HUES48 (cell line): ENCODE results near the gene CST3.
"Not testable (repeated sequence)": the region's sequence is repeated elsewhere in the genome, so short reads cannot be mapped to it uniquely, and the experiment has no call there.

ENCODE experiments used
- H3K27ac ChIP-seq: one replicate; pipeline ENCODE4 v1.7.0; 2013; ENCODE audit warnings: low read depth, low read length, inconsistent platforms
- H3K27me3 ChIP-seq: 2 replicates; pipeline ENCODE4 v1.6.1; 2013; ENCODE audit warnings: mild to moderate bottlenecking, low read length; ENCODE audit not compliant: control insufficient read depth, insufficient read depth
- H3K36me3 ChIP-seq: 2 replicates; pipeline ENCODE4 v1.6.1; 2013; ENCODE audit warnings: low read length; ENCODE audit not compliant: control insufficient read depth, insufficient read depth
- H3K4me1 ChIP-seq: 2 replicates; pipeline ENCODE4 v1.6.1; 2013; ENCODE audit warnings: mild to moderate bottlenecking, low read length; ENCODE audit not compliant: control insufficient read depth, insufficient read depth
- H3K4me3 ChIP-seq: 2 replicates; pipeline ENCODE4 v1.5.1; 2013; ENCODE audit warnings: mild to moderate bottlenecking, low read depth, low read length
- H3K9ac ChIP-seq: 2 replicates; pipeline ENCODE4 v1.6.1; 2013; ENCODE audit warnings: mild to moderate bottlenecking, low read depth, low read length, moderate library complexity
- H3K9me3 ChIP-seq: 2 replicates; pipeline ENCODE4 v1.6.1; 2013; ENCODE audit warnings: low read length; ENCODE audit not compliant: control insufficient read depth, insufficient read depth

CST3 gene

GRCh38 chr20:23626040-23626620 lies 11.6 kb downstream of the CST3 start:
- no peak overlapping the region for H3K27ac ChIP-seq
- no peaks in the 10 kb centered on the region; the same call in 1 of the 2 replicates for H3K4me1 ChIP-seq
- no peaks in the 10 kb centered on the region for H3K27me3 ChIP-seq
- H3K9ac ChIP-seq, result no peak overlapping the region
- no peaks in the 10 kb centered on the region for H3K9me3 ChIP-seq
- no peaks in the 10 kb centered on the region for H3K36me3 ChIP-seq
- H3K4me3 ChIP-seq, result no peak overlapping the region

- Histone ChIP-seq H3K27ac (no peak overlapping the region), H3K9me3 (no peaks in the 10 kb centered on the region), H3K4me1 (no peaks in the 10 kb centered on the region; the same call in 1 of the 2 replicates), H3K36me3 (no peaks in the 10 kb centered on the region), H3K27me3 (no peaks in the 10 kb centered on the region), H3K9ac (no peak overlapping the region), H3K4me3 (no peak overlapping the region)
These were observed 12.4 kb downstream of the CST3 start for GRCh38 chr20:23625236-23625964.

GRCh38 chr20:23624324-23624691 lies 13.4 kb downstream of the CST3 start:
- Histone ChIP-seq H3K9ac (no peak overlapping the region), H3K4me1 (no peaks in the 10 kb centered on the region; the same call in 1 of the 2 replicates), H3K36me3 (no peaks in the 10 kb centered on the region), H3K27me3 (no peaks in the 10 kb centered on the region), H3K4me3 (no peak overlapping the region), H3K9me3 (no peaks in the 10 kb centered on the region), H3K27ac (no peak overlapping the region)

- no peaks in the 10 kb centered on the region; the same call in 1 of the 2 replicates for H3K4me1 ChIP-seq
These were observed 14.0 kb downstream of the CST3 start for GRCh38 chr20:23623666-23624323.

GRCh38 chr20:23622839-23623343 lies 14.9 kb downstream of the CST3 start:
- H3K27me3 ChIP-seq, result no peaks in the 10 kb centered on the region
- H3K9me3 ChIP-seq, result no peaks in the 10 kb centered on the region
- H3K9ac ChIP-seq, result no peak overlapping the region
- H3K4me3 ChIP-seq, result no peak overlapping the region
- no peaks in the 10 kb centered on the region; the same call in 1 of the 2 replicates for H3K4me1 ChIP-seq
- no peaks in the 10 kb centered on the region for H3K36me3 ChIP-seq
- peak overlapping the region; percentile 22 for H3K27ac ChIP-seq

More at GRCh38 chr20:23623666-23624323, 14.0 kb downstream of the CST3 start:
- Histone ChIP-seq H3K9me3 (no peaks in the 10 kb centered on the region), H3K27ac (no peak overlapping the region), H3K27me3 (no peaks in the 10 kb centered on the region), H3K4me3 (no peak overlapping the region), H3K9ac (no peak overlapping the region), H3K36me3 (no peaks in the 10 kb centered on the region)

- not testable (repeated sequence) for H3K27ac ChIP-seq, H3K9ac ChIP-seq, H3K9me3 ChIP-seq, H3K36me3 ChIP-seq, H3K4me1 ChIP-seq, H3K27me3 ChIP-seq, H3K4me3 ChIP-seq
These were observed 15.4 kb downstream of the CST3 start for GRCh38 chr20:23622401-23622800.

- H3K9ac ChIP-seq, H3K4me3 ChIP-seq, H3K9me3 ChIP-seq, H3K36me3 ChIP-seq, H3K27ac ChIP-seq, H3K4me1 ChIP-seq, H3K27me3 ChIP-seq: not testable (repeated sequence)
These were observed 16.9 kb downstream of the CST3 start for GRCh38 chr20:23620670-23621386.

- H3K27me3 ChIP-seq, result no peaks in the 10 kb centered on the region
- no peaks in the 10 kb centered on the region for H3K9me3 ChIP-seq
- peaks cover 5% of the 10 kb centered on the region for H3K4me1 ChIP-seq
- no peak overlapping the region for H3K9ac ChIP-seq
- no peak overlapping the region for H3K27ac ChIP-seq
- no peak overlapping the region for H3K4me3 ChIP-seq
- no peaks in the 10 kb centered on the region for H3K36me3 ChIP-seq
These were observed 23.6 kb downstream of the CST3 start for GRCh38 chr20:23614163-23614562.

- peaks cover 8% of the 10 kb centered on the region for H3K4me1 ChIP-seq
- H3K36me3 ChIP-seq, result no peaks in the 10 kb centered on the region
- no peak overlapping the region for H3K27ac ChIP-seq
- no peaks in the 10 kb centered on the region for H3K27me3 ChIP-seq
- no peak overlapping the region for H3K4me3 ChIP-seq
- H3K9me3 ChIP-seq, result no peaks in the 10 kb centered on the region
- H3K9ac ChIP-seq, result no peak overlapping the region
These were observed 24.1 kb downstream of the CST3 start for GRCh38 chr20:23613676-23614075.

- Histone ChIP-seq H3K27ac (no peak overlapping the region), H3K9me3 (no peaks in the 10 kb centered on the region), H3K36me3 (no peaks in the 10 kb centered on the region), H3K4me3 (no peak overlapping the region), H3K27me3 (no peaks in the 10 kb centered on the region), H3K9ac (no peak overlapping the region), H3K4me1 (peaks cover 8% of the 10 kb centered on the region)
These were observed 25.4 kb downstream of the CST3 start for GRCh38 chr20:23612396-23612795.
